ENCODE measurements around the gene TCN2. TPM values are rescaled to one million over a fixed set of nuclear protein-coding genes. Genes with fewer than 3 reads are reported as not detected.

TCN2 gene
- total and polyA plus RNA-seq, 4 donors, result 6.7 to 14.1 (median 13.0) TPM

- H3K9ac ChIP-seq (ENCODE audit: low read depth in 1 of 2, low read length in 2 of 2), result no peak overlapping the region
- H3K27ac ChIP-seq (ENCODE audit: low read depth in 1 of 2, low read length in 2 of 2), result no peak overlapping the region
- DNase-seq (ENCODE audit: low spot score), result peak; percentile 70
- H3K36me3 ChIP-seq (ENCODE audit: control insufficient read depth in 4 of 4, insufficient read depth in 3 of 4, low read depth in 1 of 4, low read length in 3 of 4), result no peaks in the 10 kb centered on the region
- H3K4me1 ChIP-seq (ENCODE audit: control insufficient read depth in 4 of 4, insufficient read depth in 4 of 4, low read length in 3 of 4), result peaks cover 3 to 28% (median 16%) of the 10 kb centered on the region in 4 donors
- WGBS, result 24% methylated on average over 9 of the region's 9 CpGs
- H3K4me3 ChIP-seq (ENCODE audit: low read depth in 1 of 3, low read length in 3 of 3), result no peak overlapping the region
- no peaks in the 10 kb centered on the region for H3K27me3 ChIP-seq (ENCODE audit: control insufficient read depth in 4 of 4, insufficient read depth in 4 of 4, low read length in 3 of 4)
- TF ChIP-seq REST (IDR thresholded peaks at IDR 0.05), result no peak
- peak; percentile 67 for TF ChIP-seq CTCF (IDR thresholded peaks at IDR 0.05; ENCODE audit: low read depth, low read length, missing input control)
- peak; percentile 57 to 76 for TF ChIP-seq RAD21 (IDR thresholded peaks at IDR 0.05)
- H3K9me3 ChIP-seq (ENCODE audit: control insufficient read depth in 4 of 4, low read length in 3 of 4), result no peaks in the 10 kb centered on the region
These were observed 1.4 kb upstream of the TCN2 start for GRCh38 chr22:30605449-30606110.

GRCh38 chr22:30607300-30607930, 441 bp downstream of the TCN2 start:
- no peaks in the 10 kb centered on the region for H3K9me3 ChIP-seq (ENCODE audit: control insufficient read depth in 4 of 4, low read length in 3 of 4)
- peak overlapping the region; percentile 10 to 15 for H3K9ac ChIP-seq (ENCODE audit: low read depth in 1 of 2, low read length in 2 of 2)
- H3K27ac ChIP-seq (ENCODE audit: low read depth in 1 of 2, low read length in 2 of 2), result peak overlapping the region; percentile 9 to 42
- H3K4me3 ChIP-seq (ENCODE audit: low read depth in 1 of 3, low read length in 3 of 3), result peak overlapping the region; percentile 75 to 84 (median 79)
- 80% methylated on average over 7 of the region's 7 CpGs for WGBS
- H3K27me3 ChIP-seq (ENCODE audit: control insufficient read depth in 4 of 4, insufficient read depth in 4 of 4, low read length in 3 of 4), result no peaks in the 10 kb centered on the region
- H3K4me1 ChIP-seq (ENCODE audit: control insufficient read depth in 4 of 4, insufficient read depth in 4 of 4, low read length in 3 of 4), result peaks cover 3 to 28% (median 16%) of the 10 kb centered on the region in 4 donors
- no peak for TF ChIP-seq EGR1 (IDR thresholded peaks at IDR 0.05; ENCODE audit: low read depth in 2 of 2)
- TF ChIP-seq GABPA (IDR thresholded peaks at IDR 0.05 in 1 of 2, conservative IDR thresholded peaks at IDR 0.05 in 1 of 2), result no peak
- no peak for DNase-seq (ENCODE audit: low spot score)
- no peaks in the 10 kb centered on the region for H3K36me3 ChIP-seq (ENCODE audit: control insufficient read depth in 4 of 4, insufficient read depth in 3 of 4, low read depth in 1 of 4, low read length in 3 of 4)

- peaks cover 3 to 28% (median 16%) of the 10 kb centered on the region in 4 donors for H3K4me1 ChIP-seq (ENCODE audit: control insufficient read depth in 4 of 4, insufficient read depth in 4 of 4, low read length in 3 of 4)
- TF ChIP-seq FOXA1 (IDR thresholded peaks at IDR 0.05) (no peak), ATF3 (IDR thresholded peaks at IDR 0.05) (no peak), ZBTB33 (IDR thresholded peaks at IDR 0.05) (no peak), JUND (IDR thresholded peaks at IDR 0.05) (no peak), EGR1 (IDR thresholded peaks at IDR 0.05; ENCODE audit: low read depth in 2 of 2) (no peak), NR2F2 (IDR thresholded peaks at IDR 0.05) (no peak), HNF4A (conservative IDR thresholded peaks at IDR 0.05) (no peak), RAD21 (IDR thresholded peaks at IDR 0.05) (no peak), RXRA (IDR thresholded peaks at IDR 0.05) (no peak), SP1 (IDR thresholded peaks at IDR 0.05) (no peak), TAF1 (conservative IDR thresholded peaks at IDR 0.05) (no peak), HNF4G (IDR thresholded peaks at IDR 0.05) (no peak), GABPA (IDR thresholded peaks at IDR 0.05 in 1 of 2, conservative IDR thresholded peaks at IDR 0.05 in 1 of 2) (no peak), FOXA2 (IDR thresholded peaks at IDR 0.05) (no peak), CTCF (IDR thresholded peaks at IDR 0.05; ENCODE audit: low read depth, low read length, missing input control) (no peak)
These were observed 965 bp downstream of the TCN2 start for GRCh38 chr22:30607939-30608338.

More at GRCh38 chr22:30607939-30608338, 965 bp downstream of the TCN2 start:
- DNase-seq (ENCODE audit: low spot score), result no peak
- Histone ChIP-seq H3K27me3 (ENCODE audit: control insufficient read depth in 4 of 4, insufficient read depth in 4 of 4, low read length in 3 of 4) (no peaks in the 10 kb centered on the region), H3K27ac (ENCODE audit: low read depth in 1 of 2, low read length in 2 of 2) (no peak overlapping the region), H3K36me3 (ENCODE audit: control insufficient read depth in 4 of 4, insufficient read depth in 3 of 4, low read depth in 1 of 4, low read length in 3 of 4) (no peaks in the 10 kb centered on the region), H3K9me3 (ENCODE audit: control insufficient read depth in 4 of 4, low read length in 3 of 4) (no peaks in the 10 kb centered on the region), H3K9ac (ENCODE audit: low read depth in 1 of 2, low read length in 2 of 2) (no peak overlapping the region), H3K4me3 (ENCODE audit: low read depth in 1 of 3, low read length in 3 of 3) (no peak overlapping the region)
- 86% methylated on average over 7 of the region's 7 CpGs for WGBS

Measured in liver (tissue), 9 donors.